Measurements from ENCODE around the gene TFB1M.
"Not testable (repeated sequence)": the region's sequence is repeated elsewhere in the genome, so short reads cannot be mapped to it uniquely, and the experiment has no call there.

Gene TFB1M

DNA sequence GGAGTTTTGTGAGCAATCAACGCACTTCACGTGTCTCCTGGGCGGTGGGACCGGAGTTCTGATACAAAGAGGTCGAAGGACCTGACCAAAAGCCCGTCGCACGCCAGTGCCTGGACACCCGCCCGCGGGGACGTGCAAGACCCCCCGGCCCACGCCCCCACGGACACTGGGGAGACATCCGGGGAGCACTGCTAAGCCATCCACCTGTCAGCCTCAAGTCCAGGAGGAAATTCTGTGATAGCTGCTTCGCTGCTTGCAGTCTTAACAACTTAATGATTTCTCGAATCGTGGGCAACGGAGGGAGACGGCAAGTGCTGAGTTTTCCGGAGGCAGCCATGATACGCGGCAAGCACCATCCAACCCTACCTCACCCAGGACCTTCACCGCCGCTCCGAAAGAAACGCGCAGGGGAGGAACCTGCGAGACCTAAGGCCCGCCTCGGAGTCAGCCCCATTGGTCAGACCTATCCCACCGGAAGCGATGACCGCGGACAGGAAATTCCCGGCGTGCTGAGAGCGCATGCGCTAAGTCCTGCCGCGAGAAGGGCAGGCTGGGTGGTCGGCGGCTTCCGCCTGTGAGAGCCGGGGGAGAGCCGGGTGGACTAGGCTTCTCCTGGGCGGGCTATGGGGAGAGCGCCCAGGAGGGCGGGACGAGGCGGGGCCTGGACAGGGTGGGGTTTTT, at the start of gene TFB1M:
TFB1M (minus strand) TSS at position 393 of the 681 bp plus-strand sequence; CDS start at position 337, 56 bp downstream.
- peak; percentile 99 for DNase-seq

DNA sequence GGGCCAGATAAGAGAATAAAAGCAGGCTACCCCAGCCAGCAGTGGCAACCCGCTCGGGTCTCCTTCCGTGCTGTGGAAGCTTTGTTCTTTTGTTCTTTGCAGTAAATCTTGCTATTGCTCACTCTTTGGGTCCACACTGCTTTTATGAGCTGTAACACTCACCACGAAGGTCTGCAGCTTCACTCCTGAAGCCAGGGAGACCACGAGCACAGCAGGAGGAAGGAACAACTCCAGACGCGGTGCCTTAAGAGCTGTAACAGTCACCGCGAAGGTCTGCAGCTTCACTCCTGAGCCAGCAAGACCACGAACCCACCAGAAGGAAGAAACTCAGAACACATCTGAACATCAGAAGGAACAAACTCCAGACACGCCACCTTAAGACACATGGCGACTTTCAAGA, 49.7 kb upstream of the TFB1M start:
- DNase-seq, result not testable (repeated sequence)

DNA sequence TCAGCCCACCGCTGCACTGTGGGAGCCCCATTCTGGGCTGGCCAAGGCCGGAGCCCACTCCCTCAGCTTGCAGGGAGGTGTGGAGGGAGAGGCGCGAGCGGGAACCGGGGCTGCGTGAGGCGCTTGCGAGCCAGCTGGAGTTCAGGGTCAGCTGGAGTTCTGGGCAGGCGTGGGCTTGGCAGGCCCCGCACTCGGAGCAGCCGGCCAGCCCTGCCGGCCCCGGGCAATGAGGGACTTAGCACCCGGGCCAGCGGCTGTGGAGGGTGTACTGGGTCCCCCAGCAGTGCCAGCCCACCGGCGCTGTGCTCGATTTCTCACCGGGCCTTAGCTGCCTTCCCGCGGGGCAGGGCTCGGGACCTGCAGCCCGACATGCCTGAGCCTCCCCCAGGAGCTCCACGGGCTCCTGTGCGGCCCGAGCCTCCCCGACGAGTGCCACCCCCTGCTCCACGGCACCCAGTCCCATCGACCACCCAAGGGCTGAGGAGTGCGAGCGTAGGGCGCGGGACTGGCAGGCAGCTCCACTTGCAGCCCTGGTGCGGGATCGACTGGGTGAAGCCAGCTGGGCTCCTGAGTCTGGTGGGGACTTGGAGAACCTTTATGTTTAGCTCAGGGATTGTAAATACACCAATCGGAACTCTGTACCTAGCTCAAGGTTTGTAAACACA, 48.8 kb upstream of the TFB1M start:
- DNase-seq, result not testable (repeated sequence)

DNA sequence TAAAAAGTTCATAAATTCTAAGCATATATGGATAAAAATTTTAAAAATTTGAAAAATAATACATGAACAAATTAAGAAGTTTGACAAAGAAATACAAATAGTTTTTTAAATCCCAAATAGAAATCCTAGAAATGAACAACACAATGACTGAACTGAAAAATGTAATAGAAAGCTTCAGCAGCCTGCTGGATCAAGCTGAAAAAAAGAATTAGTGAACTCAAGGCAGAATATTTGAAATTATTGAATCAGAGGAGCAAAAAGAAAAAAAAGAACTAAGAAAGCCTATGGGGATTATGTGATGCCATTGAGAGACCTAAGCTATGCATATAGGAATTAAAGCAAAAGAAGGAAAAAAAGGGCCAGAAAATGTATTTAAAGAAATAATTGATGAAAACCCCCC, 39.9 kb upstream of the TFB1M start:
- DNase-seq, result no peak

DNA sequence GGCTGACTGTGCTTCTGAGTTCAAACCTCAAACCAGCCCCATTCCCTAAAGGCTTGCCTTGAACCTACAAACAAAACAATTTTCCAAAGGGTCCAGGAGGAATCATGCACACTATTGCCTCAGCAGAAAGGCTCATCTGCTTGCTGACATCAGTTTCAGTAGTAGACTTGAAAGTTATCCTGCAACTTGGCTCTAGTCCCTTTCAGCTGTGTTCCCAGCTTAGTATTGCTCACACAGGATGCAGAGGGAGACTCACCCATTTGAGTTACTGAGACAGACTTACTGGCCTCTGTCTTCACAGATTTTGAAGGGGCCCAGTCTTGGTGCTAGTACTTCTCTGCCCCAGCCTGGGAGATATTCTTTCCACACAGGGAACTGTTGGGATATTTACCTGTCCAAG, 38.5 kb upstream of the TFB1M start:
- DNase-seq, result no peak

DNA sequence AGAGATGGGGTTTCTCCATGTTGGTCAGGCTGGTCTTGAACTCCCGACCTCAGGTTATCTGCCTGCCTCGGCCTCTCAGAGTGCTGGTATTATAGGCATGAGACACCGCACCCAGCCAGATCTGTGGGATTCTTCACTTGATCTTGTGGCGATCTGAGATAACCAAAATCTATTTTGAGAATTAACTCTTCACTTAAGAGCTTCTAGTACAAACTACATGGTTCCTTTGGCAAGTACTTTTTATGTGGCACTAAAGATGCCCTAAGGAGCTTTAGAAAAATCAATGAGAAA, 37.8 kb upstream of the TFB1M start:
- DNase-seq, result no peak

DNA sequence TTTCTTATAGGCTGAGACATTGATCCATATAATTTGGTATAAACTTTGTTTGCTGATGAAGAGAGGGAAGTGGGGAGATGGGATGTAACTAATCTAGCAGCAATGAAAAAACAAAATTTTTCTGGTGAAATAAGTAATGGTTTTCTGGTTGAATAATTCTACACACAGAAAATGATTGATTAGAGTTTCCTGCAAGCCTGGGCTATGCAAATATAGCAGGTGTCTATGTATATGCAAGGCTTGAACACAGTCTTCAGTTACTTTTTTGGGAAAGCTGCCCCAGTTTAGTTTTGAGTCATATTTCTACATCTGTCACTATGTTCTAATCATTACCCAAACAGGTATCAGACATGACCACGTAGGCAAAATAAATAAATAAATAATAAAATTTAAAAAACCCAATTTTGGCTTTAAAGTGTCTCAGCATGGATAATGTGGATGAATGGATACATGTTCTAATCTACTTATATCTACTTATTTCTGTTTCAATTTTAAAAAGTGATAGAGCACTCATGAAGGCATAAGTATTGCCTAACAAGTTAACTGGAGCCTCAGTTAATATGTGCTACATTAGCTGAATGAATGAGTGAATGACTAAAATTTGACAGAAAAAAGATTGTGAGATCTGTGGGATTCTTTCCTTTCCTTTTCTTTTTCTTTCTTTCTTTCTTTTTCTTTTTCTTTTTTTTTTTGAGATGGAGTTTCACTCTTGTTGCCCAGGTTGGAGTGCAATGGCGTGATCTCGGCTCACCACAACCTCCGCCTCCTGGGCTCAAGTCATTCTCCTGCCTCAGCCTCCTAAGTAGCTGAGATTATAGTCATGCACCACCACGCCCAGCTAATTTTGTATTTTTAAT, 37.2 kb upstream of the TFB1M start:
- no peak for DNase-seq

DNA sequence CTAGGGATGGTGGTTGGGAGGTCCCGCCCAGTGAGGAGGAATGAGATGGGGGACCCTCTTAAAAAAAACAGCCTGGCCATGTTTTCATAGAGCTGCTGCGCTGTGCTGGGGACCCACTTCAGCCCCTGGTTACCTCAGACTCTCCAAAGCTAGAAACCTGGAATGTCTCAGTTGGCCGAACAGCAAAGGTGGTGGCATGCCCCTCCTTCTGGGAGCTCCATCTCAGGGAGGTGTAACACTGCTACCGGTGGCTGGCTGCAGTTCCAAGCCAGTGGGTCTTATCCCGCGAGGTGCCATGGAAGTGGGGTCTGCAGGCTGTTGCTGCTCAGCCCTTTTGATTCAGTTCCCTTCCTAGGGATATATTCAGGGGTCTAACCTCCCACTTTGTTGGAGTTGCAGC, 35.7 kb upstream of the TFB1M start:
- no peak for DNase-seq

DNA sequence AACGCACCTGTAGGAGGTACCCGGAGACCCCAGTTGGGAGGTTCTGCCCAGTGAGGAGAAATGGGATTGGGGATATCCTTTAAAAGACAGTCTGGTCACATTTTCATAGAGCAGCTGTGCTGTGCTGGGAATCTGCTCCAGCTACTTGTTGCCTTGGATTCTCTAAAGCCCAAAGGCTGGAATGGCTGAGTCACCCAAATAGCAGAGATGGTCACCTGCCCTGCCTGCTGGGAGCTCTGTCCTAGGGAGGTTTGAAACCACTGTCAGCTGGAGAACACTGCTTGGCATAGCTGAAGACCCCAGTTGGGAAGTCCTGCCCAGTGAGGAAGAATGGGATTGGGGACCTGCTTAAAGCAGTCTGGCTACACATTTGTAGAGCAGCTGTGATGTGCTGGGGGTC, 34.8 kb upstream of the TFB1M start:
- DNase-seq, result no peak

DNA sequence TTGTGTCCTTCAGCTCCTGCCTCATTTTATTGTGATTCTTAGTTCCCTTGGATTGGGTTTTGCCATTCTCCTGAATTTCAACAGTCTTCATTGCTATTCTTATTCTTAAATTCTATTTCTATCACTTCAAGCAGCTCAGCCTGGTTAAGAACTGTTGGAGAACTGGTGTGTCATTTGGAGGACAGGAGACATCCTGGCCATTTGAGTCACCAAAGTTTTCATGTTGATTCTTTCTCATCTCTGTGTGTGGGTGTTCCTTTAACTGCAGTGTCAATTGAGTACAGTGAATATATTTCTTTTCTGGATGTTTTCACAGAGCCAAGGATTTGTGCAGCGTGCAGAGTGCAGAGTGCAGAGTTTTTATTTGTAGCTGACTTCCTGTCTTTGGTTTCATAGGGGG, 33.5 kb upstream of the TFB1M start:
- no peak for DNase-seq

DNA sequence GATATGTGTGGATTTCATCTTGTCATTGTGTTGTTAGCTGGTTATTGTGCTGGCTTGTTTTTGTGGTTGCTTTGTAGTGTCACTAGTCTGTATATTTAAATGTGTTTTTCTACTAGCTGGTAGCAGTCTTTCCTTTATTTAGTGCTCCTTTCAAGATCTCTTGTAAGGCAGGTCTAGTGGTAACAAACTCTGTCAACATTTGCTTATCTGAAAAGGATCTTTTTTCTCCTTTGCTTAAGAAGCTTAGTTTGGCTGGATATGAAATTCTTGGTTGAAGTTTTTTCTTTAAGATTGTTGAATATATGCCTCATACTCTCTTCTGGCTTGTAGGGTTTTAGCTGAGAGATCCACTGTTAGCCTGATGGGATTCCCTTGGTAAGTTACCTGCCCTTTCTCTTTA, 32.7 kb upstream of the TFB1M start:
- DNase-seq, result no peak

DNA sequence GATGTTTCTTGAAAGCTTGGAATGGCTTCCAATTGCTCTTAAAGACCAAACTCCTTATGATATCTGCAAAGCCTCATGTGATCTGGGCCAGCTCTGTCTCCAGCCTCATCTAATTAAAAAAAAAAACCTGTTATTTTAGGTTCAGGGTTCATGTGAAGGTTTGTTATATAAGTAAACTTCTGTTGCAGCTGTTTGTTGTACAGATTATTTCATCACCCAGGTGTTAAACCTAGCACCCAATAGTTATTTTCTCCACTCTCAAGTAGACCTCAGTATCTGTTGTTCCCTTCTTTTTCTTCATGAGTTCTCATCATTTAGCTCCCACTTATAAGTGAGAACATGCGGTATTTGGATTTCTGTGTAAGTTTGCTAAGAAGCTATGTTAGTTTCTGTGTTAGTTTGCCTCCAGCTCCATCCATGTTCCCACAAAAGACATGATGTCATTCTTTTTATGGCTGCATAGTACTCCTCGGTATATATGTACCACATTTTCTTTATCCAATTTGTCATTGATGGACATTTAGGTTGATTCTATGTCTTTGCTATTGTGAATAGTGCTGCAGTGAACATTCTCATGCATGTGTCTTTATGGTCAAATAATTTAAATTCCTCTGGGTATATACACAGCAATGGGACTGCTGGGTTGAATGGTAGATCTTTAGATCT, 30.2 kb upstream of the TFB1M start:
- no peak for DNase-seq

DNA sequence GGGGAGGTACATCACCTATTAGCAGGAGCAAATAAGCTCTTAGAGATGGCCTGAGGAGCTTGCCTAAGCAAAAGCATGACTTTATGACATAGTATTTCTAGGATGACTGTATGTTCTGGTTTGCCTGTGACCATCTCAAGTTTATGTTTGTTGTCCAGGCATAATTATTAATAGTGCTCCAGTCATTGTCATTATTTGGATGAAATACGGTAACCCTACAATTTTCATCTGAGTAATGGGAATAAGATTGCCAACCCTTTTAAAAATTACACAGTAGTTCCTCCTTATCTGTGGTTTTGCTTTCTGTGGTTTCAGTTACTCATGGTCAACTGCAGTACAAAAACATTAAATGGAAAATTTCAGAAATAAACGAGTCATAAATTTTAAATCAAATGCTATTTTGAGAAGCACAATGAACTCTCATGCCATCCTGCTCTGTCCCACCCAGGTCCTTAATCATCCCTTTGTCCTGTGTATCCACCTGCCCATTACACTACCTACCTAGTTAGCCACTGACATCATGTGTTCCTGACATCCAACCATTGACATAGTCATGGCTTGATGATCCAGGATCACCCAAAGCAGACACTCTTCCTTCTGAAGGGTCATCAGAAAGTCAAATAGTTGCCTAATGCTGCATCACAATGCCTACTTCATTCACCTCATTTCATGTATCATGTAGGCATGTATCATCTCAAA, 27.0 kb upstream of the TFB1M start:
- DNase-seq, result no peak

DNA sequence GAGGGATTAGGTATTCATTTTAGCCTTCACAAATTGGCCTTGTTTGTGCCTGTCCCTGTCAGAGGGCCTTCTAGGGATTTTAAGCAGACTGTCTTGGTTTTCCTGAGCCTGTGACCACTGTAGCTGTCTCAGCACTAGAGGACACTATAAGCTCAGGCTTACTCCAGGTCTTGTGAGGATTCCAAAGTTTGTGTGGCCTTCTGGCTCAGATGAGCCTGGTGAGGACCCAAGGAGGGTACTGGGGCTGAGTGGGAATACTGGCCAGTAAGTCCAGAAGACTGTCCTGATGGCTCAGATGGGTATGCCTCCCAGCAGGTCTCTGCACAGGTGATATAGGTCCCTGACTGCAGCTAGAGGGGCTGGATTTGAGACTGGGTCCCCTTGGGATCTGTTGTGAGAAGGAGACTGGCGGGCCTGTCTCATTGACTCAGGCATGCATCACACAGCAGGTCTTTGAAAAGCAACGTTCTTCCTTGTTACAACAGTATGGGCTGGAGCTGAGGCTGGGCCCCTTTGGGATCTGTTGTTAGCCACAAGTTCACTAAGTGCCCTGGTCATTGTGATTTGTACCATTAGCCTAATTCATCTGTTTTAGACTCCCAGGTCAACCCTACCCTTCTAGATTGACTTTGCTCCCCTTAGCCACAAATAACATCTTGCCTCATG, 26.3 kb upstream of the TFB1M start:
- no peak for DNase-seq

DNA sequence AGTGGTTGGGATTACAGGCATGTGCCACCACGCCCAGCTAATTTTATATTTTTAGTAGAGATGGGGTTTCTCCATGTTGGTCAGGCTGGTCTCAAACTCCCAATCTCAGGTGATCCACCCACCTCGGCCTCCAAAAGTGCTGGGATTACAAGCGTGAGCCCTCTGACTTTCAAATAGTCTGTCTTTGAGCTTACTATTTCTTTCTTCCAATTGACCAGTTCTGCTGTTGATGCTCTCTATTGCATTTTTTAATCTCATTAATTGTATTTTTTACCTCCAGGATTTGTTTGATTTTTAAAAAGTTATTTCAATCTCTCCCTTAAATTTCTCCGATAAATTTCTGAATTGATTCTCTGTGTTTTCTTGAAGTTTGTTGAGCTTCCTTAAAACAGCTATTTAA, 25.6 kb upstream of the TFB1M start:
- not testable (repeated sequence) for DNase-seq

DNA sequence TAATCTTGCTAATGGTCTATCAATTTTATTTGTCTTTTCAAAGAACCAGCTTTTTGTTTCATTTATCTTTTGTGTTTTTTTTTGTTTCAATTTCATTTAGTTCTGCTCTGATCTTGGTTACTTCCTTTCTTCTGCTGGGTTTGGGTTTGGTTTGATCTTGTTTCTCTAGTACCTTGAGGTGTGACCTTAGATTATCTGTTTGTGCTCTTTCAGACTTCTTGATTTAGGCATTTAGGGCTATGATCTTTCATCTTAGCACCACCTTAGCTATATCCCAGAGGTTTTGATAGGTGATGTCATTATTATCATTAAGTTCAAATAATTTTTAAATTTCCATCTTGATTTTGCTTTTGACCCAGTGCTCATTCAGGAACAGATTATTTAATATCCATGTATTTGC, 24.0 kb upstream of the TFB1M start:
- not testable (repeated sequence) for DNase-seq

DNA sequence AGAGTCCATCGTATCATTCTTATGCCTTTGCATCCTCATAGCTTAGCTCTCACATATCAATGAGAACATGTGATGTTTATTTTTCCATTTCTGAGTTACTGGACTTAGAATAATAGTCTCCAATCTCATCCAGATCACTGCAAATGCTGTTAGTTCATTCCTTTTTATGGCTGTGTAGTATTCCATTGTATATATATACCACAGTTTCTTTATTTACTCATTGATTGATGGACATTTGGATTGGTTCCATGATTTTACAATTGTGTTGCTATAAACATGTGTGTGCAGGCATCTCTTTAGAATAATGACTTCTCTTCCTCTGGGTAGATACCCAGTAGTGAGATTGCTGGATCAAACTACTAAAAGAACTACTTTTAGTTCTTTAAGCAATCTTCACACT, 21.0 kb upstream of the TFB1M start:
- no peak for DNase-seq

DNA sequence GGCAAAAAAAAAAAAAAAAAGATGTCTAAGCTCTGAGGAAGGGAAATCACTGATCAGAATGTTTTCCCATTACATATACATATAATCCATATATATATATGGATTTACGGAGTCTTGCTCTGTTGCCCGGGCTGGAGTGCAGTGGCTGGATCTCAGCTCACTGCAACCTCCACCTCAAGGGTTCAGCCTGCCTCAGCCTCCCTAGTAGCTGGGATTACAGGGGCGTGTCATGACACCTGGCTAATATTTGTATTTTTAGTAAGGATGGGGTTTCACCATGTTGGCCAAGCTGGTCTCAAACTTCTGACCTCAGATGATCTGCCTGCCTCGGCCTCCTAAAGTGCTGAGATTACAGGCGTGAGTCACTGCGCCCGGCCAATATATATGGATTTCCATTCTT, 19.8 kb upstream of the TFB1M start:
- not testable (repeated sequence) for DNase-seq

DNA sequence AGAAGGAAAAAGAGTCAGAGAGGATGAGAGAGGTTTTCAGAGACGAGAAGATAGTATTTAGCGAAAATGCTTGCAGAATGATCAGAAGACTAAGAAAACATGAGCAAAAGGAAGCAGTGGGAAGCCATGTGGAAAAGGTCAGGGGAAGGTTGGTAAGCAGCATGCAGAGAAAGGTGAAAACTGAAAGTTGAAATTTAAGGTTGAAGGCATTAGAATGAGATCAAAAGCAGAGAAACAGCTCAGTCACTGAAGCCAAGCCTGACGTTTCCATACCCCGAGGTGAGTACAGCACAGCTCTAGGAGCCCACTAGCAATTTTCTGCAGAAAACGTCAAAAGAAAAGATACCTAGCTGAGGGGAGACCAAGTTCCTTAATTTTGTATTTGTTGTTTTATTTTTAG, 19.1 kb upstream of the TFB1M start:
- no peak for DNase-seq

DNA sequence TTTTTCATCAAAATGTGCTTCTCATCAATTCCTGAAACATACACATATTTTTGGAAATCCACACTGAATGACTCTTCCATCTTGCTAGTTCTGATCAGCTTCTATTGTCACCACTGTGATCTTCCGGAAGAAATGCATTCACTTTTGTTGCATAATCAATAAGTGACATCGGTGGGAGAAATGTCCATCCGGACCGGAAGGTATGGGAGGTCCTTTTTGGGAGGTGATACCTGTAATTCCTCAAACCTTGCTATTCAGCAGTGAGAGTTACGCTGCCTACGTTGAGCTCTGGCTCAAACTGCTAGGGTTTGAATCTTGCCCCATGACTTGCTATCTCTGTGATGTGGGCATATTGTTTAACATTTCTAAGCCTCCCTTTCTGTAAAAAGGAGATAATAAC, 16.6 kb upstream of the TFB1M start:
- DNase-seq, result no peak

DNA sequence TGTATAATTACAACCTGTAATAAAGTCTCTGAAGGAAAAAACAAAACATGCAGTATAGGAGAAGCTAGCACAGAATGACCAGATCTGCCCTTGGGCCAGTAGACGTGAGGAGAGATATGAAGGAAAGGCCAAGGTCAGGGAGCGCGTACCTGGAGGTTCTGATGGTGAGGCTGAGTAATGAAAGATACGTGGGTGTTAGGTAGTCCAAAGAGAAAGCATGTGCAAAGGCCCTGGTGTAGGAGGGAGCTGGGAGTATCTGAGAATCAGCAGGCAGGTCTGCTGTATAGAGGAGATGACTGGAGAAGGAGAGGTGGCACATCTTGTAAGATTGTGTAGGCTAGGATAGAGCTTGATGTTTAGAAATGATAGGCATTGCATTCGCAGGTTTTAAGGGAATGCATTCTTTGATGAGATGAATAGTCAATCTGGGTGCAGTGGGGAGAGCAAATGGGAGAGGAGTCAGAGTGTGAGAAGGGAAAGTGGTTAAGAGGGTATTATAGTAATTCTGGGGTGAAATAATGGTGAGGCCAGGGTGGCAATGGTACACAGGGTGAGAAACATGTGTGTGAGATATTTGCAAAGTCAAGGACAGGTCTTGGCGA, 15.9 kb upstream of the TFB1M start:
- no peak for DNase-seq
